Fibroblast of the aortic adventitia (primary cell): ENCODE measurements around the gene DRGX. TPM values are rescaled to one million over a fixed set of nuclear protein-coding genes. Genes with fewer than 3 reads are reported as not detected.

Source experiments
- DNase-seq: peaks from one replicate; pipeline ENCODE4 v3.0.0-alpha.2; 2010; ENCODE audit warnings: low read depth
- H3K4me3 ChIP-seq: 2 replicates; pipeline ENCODE4 v1.5.1; 2011; ENCODE audit warnings: low read depth, mild to moderate bottlenecking, control low read depth, low read length, moderate library complexity
- total RNA-seq: library from RNA; depleted of rRNA; stranded (reverse); fragments of >200 nt; gene quantifications from 2 replicates; pipeline ENCODE4 v1.2.3, GENCODE V29; 2012; ENCODE audit warnings: low replicate concordance
- TF ChIP-seq, protein P1 (sequence below): IDR thresholded peaks from 2 replicates; pipeline ENCODE4 v1.5.1; 2011; ENCODE audit warnings: mild to moderate bottlenecking, low read length, control low read depth, inconsistent platforms; ENCODE audit not compliant: insufficient read depth

DRGX gene
- total RNA-seq, 1 donor = not detected

DNA sequence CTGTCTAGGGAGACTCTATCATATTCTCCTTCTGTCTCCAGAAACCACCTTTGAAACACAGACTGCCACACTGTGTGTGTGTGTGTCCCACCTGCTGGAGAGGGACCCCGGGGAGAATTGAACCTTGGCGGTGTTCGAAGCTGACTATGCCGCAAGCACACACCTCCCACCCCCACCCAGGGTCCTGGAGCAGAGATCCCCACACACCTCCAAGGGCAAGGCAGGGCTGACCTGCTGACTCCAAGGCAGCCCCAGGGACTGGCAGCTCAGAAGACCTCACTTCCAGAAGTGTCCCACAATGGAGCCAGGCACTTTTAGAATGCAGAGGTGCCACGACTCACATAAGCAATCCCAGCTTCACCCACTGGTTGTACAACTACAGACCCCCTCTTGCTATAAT lies 13.1 kb downstream of the DRGX start:
- TF ChIP-seq, protein P1, sequence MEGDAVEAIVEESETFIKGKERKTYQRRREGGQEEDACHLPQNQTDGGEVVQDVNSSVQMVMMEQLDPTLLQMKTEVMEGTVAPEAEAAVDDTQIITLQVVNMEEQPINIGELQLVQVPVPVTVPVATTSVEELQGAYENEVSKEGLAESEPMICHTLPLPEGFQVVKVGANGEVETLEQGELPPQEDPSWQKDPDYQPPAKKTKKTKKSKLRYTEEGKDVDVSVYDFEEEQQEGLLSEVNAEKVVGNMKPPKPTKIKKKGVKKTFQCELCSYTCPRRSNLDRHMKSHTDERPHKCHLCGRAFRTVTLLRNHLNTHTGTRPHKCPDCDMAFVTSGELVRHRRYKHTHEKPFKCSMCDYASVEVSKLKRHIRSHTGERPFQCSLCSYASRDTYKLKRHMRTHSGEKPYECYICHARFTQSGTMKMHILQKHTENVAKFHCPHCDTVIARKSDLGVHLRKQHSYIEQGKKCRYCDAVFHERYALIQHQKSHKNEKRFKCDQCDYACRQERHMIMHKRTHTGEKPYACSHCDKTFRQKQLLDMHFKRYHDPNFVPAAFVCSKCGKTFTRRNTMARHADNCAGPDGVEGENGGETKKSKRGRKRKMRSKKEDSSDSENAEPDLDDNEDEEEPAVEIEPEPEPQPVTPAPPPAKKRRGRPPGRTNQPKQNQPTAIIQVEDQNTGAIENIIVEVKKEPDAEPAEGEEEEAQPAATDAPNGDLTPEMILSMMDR = no peak
- no peak for DNase-seq
- H3K4me3 ChIP-seq = no peak overlapping the region

GRCh38 chr10:49382226-49382625 lies 13.7 kb downstream of the DRGX start:
- TF ChIP-seq, protein P1 = no peak
- no peak for DNase-seq
- H3K4me3 ChIP-seq = no peak overlapping the region

GRCh38 chr10:49381111-49381900 lies 14.6 kb downstream of the DRGX start:
- no peak for DNase-seq
- TF ChIP-seq, protein P1 = no peak
- no peak overlapping the region for H3K4me3 ChIP-seq

GRCh38 chr10:49379596-49380410 lies 16.1 kb downstream of the DRGX start:
- no peak for DNase-seq
- TF ChIP-seq, protein P1 = no peak
- H3K4me3 ChIP-seq = no peak overlapping the region

DNA sequence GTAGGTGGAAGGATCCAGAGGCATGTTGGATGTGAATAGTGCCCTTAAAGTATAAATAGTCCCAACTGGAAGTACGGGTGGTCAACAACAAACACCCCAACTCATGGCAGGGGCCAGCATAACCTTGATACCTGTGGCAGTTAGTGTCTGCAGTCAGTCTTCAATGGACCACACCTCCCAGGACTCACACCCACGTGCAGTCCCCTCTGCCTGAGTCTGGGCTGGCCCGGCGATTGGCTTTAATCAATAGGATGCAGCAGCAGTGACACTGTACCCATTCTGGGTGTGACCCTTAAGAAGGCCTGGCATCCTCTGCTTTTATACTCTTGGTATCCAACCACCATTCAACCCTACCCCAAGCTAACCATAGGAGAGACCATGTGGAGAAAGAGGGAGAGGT lies 18.6 kb downstream of the DRGX start:
- TF ChIP-seq, protein P1 = no peak
- H3K4me3 ChIP-seq = no peak overlapping the region
- no peak for DNase-seq

- TF ChIP-seq, protein P1 = no peak
- no peak for DNase-seq
- H3K4me3 ChIP-seq = no peak overlapping the region
Measured at GRCh38 chr10:49375611-49376010, 20.3 kb downstream of the DRGX start.
